ENCODE results near the gene PRG2. TPM values are rescaled to one million over a fixed set of nuclear protein-coding genes. Genes with fewer than 3 reads are reported as not detected.

The PRG2 gene
- total RNA-seq, 1 donor from 2014 or later = not detected

GRCh38 chr11:57343825-57344224 lies 46.6 kb downstream of the PRG2 start:
- TF ChIP-seq, protein P1, sequence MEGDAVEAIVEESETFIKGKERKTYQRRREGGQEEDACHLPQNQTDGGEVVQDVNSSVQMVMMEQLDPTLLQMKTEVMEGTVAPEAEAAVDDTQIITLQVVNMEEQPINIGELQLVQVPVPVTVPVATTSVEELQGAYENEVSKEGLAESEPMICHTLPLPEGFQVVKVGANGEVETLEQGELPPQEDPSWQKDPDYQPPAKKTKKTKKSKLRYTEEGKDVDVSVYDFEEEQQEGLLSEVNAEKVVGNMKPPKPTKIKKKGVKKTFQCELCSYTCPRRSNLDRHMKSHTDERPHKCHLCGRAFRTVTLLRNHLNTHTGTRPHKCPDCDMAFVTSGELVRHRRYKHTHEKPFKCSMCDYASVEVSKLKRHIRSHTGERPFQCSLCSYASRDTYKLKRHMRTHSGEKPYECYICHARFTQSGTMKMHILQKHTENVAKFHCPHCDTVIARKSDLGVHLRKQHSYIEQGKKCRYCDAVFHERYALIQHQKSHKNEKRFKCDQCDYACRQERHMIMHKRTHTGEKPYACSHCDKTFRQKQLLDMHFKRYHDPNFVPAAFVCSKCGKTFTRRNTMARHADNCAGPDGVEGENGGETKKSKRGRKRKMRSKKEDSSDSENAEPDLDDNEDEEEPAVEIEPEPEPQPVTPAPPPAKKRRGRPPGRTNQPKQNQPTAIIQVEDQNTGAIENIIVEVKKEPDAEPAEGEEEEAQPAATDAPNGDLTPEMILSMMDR (IDR thresholded peaks at IDR 0.05) = no peak
- no peaks in the 10 kb centered on the region for H3K4me1 ChIP-seq
- ATAC-seq = no peak
- DNase-seq = no peak
- no peak overlapping the region for H3K4me3 ChIP-seq
- no peaks in the 10 kb centered on the region for H3K27me3 ChIP-seq (ENCODE audit: low read depth)
- no peaks in the 10 kb centered on the region for H3K36me3 ChIP-seq
- no peak overlapping the region for H3K27ac ChIP-seq
- intact Hi-C loops (cut with DNase I) = no loop called here
- H3K9me3 ChIP-seq = no peaks in the 10 kb centered on the region

- ATAC-seq (no peak), DNase-seq (no peak)
- H3K27me3 ChIP-seq (ENCODE audit: low read depth) = no peaks in the 10 kb centered on the region
- no peak overlapping the region for H3K27ac ChIP-seq
- intact Hi-C loops (cut with DNase I) = no loop called here
- TF ChIP-seq, protein P1 (IDR thresholded peaks at IDR 0.05) = no peak
- no peaks in the 10 kb centered on the region for H3K36me3 ChIP-seq
- no peaks in the 10 kb centered on the region for H3K9me3 ChIP-seq
- H3K4me1 ChIP-seq = no peaks in the 10 kb centered on the region
- H3K4me3 ChIP-seq = no peak overlapping the region
Observed at GRCh38 chr11:57342702-57343101, 47.7 kb downstream of the PRG2 start.

GRCh38 chr11:57341250-57341808 lies 49.1 kb downstream of the PRG2 start:
- TF ChIP-seq, protein P1 (IDR thresholded peaks at IDR 0.05) = no peak
- Histone ChIP-seq H3K27ac (no peak overlapping the region), H3K27me3 (ENCODE audit: low read depth) (no peaks in the 10 kb centered on the region), H3K9me3 (no peaks in the 10 kb centered on the region), H3K36me3 (no peaks in the 10 kb centered on the region), H3K4me3 (no peak overlapping the region), H3K4me1 (peaks cover 3% of the 10 kb centered on the region)
- intact Hi-C loops (cut with DNase I) = no loop called here
- ATAC-seq = no peak
- no peak for DNase-seq

DNA sequence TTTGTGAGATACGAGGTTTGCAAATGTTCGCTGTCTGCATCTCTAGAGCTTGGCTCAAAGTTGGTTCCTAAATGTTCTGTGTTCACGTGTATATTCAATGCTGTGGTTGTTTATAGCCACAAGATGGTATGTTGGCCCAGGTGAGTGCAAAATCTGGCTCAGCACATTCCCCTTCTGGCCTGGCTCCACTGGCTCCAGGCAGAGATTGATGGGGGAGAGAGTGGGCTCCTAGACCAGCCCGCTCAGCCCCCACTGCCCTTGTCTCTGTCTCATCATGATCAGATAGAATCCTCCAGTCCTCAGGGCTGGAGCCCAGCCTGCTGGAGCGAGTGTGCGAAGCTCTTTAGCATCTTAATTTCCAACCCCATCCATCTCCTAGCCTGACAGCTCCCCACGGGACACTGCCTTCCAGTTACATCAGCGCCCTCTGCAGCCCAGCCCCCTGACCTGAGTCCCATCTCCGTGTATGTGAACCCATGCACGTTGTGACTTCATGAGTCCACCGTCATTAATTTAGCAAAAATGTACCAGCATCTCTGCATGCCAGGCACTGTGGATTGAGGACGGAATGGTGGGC lies 50.3 kb downstream of the PRG2 start:
- H3K4me3 ChIP-seq = no peak overlapping the region
- intact Hi-C loops (cut with DNase I) = no loop called here
- ATAC-seq = no peak

GRCh38 chr11:57339328-57339727 lies 51.1 kb downstream of the PRG2 start:
- no peak overlapping the region for H3K4me3 ChIP-seq
- DNase-seq (no peak), ATAC-seq (no peak)
- no peaks in the 10 kb centered on the region for H3K36me3 ChIP-seq
- H3K4me1 ChIP-seq = peaks cover 14% of the 10 kb centered on the region
- intact Hi-C loops (cut with DNase I) = no loop called here
- H3K9me3 ChIP-seq = no peaks in the 10 kb centered on the region
- H3K27me3 ChIP-seq (ENCODE audit: low read depth) = no peaks in the 10 kb centered on the region
- TF ChIP-seq, protein P1 (IDR thresholded peaks at IDR 0.05) = no peak
- H3K27ac ChIP-seq = no peak overlapping the region

More for the DNA sequence above, 50.3 kb downstream of the PRG2 start:
- Histone ChIP-seq H3K27me3 (ENCODE audit: low read depth) (no peaks in the 10 kb centered on the region), H3K27ac (no peak overlapping the region), H3K4me1 (peaks cover 7% of the 10 kb centered on the region), H3K9me3 (no peaks in the 10 kb centered on the region), H3K36me3 (no peaks in the 10 kb centered on the region)
- TF ChIP-seq, protein P1 (IDR thresholded peaks at IDR 0.05) = no peak
- DNase-seq = no peak
